ENCODE results near the gene PALLD.

DNA sequence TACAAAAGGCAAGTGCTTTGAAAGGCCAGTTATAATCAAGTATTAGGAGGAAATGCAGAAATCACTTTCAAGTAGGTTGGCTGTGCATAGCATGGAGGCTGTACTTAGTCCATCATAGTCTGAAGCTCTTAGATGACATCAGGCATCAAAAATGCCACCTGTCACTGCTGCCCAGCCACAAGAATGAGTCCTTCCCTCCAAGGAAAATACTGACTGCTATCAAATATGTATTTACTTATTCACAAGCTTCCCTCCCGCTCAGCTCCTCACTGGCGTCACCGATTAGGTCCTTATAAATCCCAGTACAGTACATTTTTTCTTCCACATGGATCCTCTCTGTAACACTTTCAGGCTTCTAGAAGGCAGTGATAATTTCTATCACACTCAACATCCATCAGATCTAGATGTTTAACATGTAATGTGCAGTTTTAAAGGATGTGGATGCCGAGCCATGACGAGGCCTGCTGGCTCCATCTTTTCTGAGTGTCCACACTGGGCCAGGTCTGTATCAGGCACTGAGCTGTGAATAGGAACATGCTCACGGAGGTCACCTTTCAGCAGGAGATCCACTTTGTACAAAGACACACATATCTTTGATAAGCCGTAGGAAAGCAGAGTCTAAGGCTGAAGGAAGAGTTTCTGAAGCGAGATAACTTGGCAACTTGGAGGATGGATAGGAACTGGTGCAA, 121.9 kb downstream of the PALLD start:
- TF ChIP-seq CTCF (IDR thresholded peaks at IDR 0.05; ENCODE audit: low read length) (no peak), EZH2 (optimal IDR thresholded peaks at IDR 0.05; ENCODE audit: low read depth, low read length) (no peak)
